ENCODE measurements around the gene MSMB. TPM values are rescaled to one million over a fixed set of nuclear protein-coding genes. Genes with fewer than 3 reads are reported as not detected.
A peak's percentile ranks its signal among the peaks of the same experiment; 100 is the strongest.

The MSMB gene
- total and polyA plus RNA-seq, 2 of the 4 experiments (the other 2 are of a cell fraction): not detected

DNA sequence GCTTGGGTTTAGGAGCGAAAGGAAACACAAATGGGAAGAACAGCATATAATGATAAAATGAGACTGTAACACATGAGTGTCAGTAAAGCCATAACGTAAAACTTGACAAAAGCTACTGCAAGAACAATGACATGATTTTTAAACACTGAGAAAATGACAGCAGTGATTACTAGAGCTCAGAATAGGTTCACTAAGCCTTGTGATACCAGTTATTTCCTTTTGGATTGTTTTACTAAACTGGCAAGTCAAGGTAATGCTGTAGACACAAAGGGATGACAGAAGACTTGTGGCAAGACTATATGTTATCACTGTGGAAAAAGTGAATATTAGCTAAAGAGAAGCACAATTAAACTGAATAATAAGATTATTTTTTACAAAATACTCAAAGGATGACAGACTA lies 28.3 kb downstream of the MSMB start:
- Histone ChIP-seq H2BK120ac (ENCODE audit: low read depth, low read length) (no peak overlapping the region), H3K9ac (ENCODE audit: low read depth, low read length) (no peak overlapping the region), H3K4me1 (ENCODE audit: control insufficient read depth, insufficient read depth, low read length) (peaks cover 23% of the 10 kb centered on the region), H3K18ac (ENCODE audit: low read depth, low read length) (no peak overlapping the region), H4K91ac (ENCODE audit: insufficient read depth, low read depth, low read length) (no peak overlapping the region), H3K56ac (ENCODE audit: extremely low read depth, insufficient read depth, low read length) (no peak overlapping the region), H3K36me3 (ENCODE audit: control insufficient read depth, insufficient read depth, low read length) (peaks cover 18% of the 10 kb centered on the region), H2BK15ac (ENCODE audit: low read depth, low read length) (no peak overlapping the region), H3K4me3 (ENCODE audit: insufficient read depth, low read depth, low read length) (no peak overlapping the region), H3K27me3 (ENCODE audit: control insufficient read depth, insufficient read depth, low read length) (no peaks in the 10 kb centered on the region), H2AK5ac (ENCODE audit: low read depth, low read length) (no peak overlapping the region), H3K27ac (ENCODE audit: insufficient read depth, low read length) (no peak overlapping the region), H3K9me1 (ENCODE audit: insufficient read depth, low read length) (peaks cover 20% of the 10 kb centered on the region), H3K14ac (replicated peaks; ENCODE audit: low read depth, low read length) (no peak overlapping the region), H3K23ac (ENCODE audit: low read depth, low read length) (peak overlapping the region; percentile 1; the same call in 1 of the 2 replicates), H3K4ac (ENCODE audit: low read depth, low read length) (no peak overlapping the region), H2BK5ac (ENCODE audit: low read depth, low read length, poor library complexity, severe bottlenecking) (peak overlapping the region; percentile 45), H3K4me2 (ENCODE audit: low read depth, low read length) (no peak overlapping the region), H4K20me1 (ENCODE audit: insufficient read depth, low read length) (peaks cover 60% of the 10 kb centered on the region), H4K8ac (ENCODE audit: low read depth in 2 of 2, low read length in 2 of 2) (no peak overlapping the region), H2AK9ac (replicated peaks; ENCODE audit: low read depth, low read length, poor library complexity) (no peak overlapping the region), H3K79me1 (ENCODE audit: low read depth in 1 of 2, low read length in 2 of 2) (peaks cover 23 to 64% of the 10 kb centered on the region in 2 experiments), H3K9me3 (ENCODE audit: control insufficient read depth, insufficient read depth, low read length) (no peaks in the 10 kb centered on the region), H4K5ac (ENCODE audit: low read depth, low read length) (no peak overlapping the region), H2BK20ac (ENCODE audit: low read depth, low read length) (no peak overlapping the region), H2AFZ (replicated peaks; ENCODE audit: low read length, poor library complexity) (no peak overlapping the region)
- intact Hi-C loops (cut with micrococcal nuclease) (no loop called here), in situ Hi-C loops (cut with MboI; ENCODE audit: low sequenced_read_pairs) (loop anchor here (25.0 kb wide), 1 partner anchor 1030 kb away; the partner anchor contains the start of gene DEPP1), dilution Hi-C loops (cut with HindIII; ENCODE audit: low sequenced_read_pairs, unreplicated experiment) (no loop called here)
- DNase-seq: no peak
- ChIA-PET CTCF (interaction anchor here (0.8 kb wide), 1 partner anchor 14 kb away, joined by 3 read pairs; no protein-coding TSS in a partner anchor), POLR2A (ENCODE audit: unreplicated experiment) (no interaction called here)
- no CpG with 5 or more reads among the region's 2 CpGs for WGBS, 2 experiments (ENCODE audit: extremely low coverage in 2 of 2, insufficient read length in 1 of 2)
- no TSS peak for BruUV-seq (replicated peaks)
- no peak for ATAC-seq (ENCODE audit: low read depth)
- TF ChIP-seq CEBPB (IDR thresholded peaks at IDR 0.05; ENCODE audit: low read depth, low read length) (no peak), SMC3 (IDR thresholded peaks at IDR 0.05; ENCODE audit: low read depth, low read length) (no peak), RCOR1 (IDR thresholded peaks at IDR 0.05; ENCODE audit: insufficient replicate concordance, low read length) (no peak), MAZ (IDR thresholded peaks at IDR 0.05; ENCODE audit: borderline replicate concordance, low read depth, low read length) (no peak), NFE2L2 (IDR thresholded peaks at IDR 0.05; ENCODE audit: low read depth, low read length) (no peak), POLR2A (IDR thresholded peaks at IDR 0.05; ENCODE audit: low read depth, low read length) (no peak), BHLHE40 (IDR thresholded peaks at IDR 0.05; ENCODE audit: low read depth, low read length) (no peak), RAD21 (IDR thresholded peaks at IDR 0.05; ENCODE audit: low read length) (no peak)
- TF ChIP-seq, protein P1, sequence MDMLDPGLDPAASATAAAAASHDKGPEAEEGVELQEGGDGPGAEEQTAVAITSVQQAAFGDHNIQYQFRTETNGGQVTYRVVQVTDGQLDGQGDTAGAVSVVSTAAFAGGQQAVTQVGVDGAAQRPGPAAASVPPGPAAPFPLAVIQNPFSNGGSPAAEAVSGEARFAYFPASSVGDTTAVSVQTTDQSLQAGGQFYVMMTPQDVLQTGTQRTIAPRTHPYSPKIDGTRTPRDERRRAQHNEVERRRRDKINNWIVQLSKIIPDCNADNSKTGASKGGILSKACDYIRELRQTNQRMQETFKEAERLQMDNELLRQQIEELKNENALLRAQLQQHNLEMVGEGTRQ (IDR thresholded peaks at IDR 0.05; ENCODE audit: low read depth, low read length): no peak
- TF ChIP-seq, protein P2, sequence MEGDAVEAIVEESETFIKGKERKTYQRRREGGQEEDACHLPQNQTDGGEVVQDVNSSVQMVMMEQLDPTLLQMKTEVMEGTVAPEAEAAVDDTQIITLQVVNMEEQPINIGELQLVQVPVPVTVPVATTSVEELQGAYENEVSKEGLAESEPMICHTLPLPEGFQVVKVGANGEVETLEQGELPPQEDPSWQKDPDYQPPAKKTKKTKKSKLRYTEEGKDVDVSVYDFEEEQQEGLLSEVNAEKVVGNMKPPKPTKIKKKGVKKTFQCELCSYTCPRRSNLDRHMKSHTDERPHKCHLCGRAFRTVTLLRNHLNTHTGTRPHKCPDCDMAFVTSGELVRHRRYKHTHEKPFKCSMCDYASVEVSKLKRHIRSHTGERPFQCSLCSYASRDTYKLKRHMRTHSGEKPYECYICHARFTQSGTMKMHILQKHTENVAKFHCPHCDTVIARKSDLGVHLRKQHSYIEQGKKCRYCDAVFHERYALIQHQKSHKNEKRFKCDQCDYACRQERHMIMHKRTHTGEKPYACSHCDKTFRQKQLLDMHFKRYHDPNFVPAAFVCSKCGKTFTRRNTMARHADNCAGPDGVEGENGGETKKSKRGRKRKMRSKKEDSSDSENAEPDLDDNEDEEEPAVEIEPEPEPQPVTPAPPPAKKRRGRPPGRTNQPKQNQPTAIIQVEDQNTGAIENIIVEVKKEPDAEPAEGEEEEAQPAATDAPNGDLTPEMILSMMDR (conservative IDR thresholded peaks at IDR 0.05; ENCODE audit: low read depth, low read length): no peak
- TF ChIP-seq, protein P3, sequence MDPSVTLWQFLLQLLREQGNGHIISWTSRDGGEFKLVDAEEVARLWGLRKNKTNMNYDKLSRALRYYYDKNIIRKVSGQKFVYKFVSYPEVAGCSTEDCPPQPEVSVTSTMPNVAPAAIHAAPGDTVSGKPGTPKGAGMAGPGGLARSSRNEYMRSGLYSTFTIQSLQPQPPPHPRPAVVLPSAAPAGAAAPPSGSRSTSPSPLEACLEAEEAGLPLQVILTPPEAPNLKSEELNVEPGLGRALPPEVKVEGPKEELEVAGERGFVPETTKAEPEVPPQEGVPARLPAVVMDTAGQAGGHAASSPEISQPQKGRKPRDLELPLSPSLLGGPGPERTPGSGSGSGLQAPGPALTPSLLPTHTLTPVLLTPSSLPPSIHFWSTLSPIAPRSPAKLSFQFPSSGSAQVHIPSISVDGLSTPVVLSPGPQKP (IDR thresholded peaks at IDR 0.05; ENCODE audit: borderline replicate concordance, low read depth, low read length): no peak
